Nephron progenitor cell (in vitro differentiated cells): ENCODE measurements around the gene PRKCZ.
A peak's percentile ranks its signal among the peaks of the same experiment; 100 is the strongest.

ENCODE experiments used
- DNase-seq: peaks from one replicate; pipeline ENCODE4 v3.0.0; 2021
- H3K27ac Mint-ChIP-seq: 2 replicates; pipeline ENCODE4 v1.8.0; 2021; ENCODE audit warnings: mild to moderate bottlenecking, moderate library complexity, mixed read lengths
- H3K27me3 Mint-ChIP-seq: 2 replicates; pipeline ENCODE4 v1.8.0; 2021; ENCODE audit warnings: mild to moderate bottlenecking, low read depth, mixed read lengths; ENCODE audit not compliant: poor library complexity
- H3K36me3 Mint-ChIP-seq: 2 replicates; pipeline ENCODE4 v1.8.0; 2021; ENCODE audit warnings: low read depth, mixed read lengths
- H3K4me1 Mint-ChIP-seq: 2 replicates; pipeline ENCODE4 v1.8.0; 2021; ENCODE audit warnings: mixed read lengths
- H3K4me3 Mint-ChIP-seq: 2 replicates; pipeline ENCODE4 v1.8.0; 2021; ENCODE audit warnings: mild to moderate bottlenecking, moderate library complexity, mixed read lengths
- H3K9me3 Mint-ChIP-seq: 2 replicates; pipeline ENCODE4 v1.8.0; 2021; ENCODE audit warnings: mild to moderate bottlenecking, moderate library complexity, mixed read lengths
- TF ChIP-seq, protein P1 (sequence below): fragments of 200-600 bp; sonication (generic); IDR thresholded peaks from 2 replicates; pipeline ENCODE4 v1.5.0; 2021; ENCODE audit warnings: antibody characterized with exemption

The PRKCZ gene

DNA sequence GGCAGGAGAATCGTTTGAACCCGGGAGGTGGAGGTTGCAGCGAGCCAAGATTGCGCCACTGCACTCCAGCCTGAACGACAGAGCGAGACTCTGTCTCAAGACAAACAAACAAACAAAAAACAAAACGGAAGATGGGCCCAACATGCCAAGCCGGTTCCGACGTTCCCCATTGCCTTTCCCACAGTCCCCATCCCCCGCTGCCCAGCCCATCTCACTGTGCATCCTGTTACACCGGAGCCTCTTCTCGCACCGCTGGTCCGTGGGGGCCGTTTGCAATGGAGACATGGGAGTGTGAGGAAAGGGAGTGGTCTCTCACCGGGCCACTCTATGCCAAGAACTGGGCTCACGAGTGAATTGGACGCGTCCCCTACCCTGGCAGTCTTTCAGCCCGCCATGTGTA, 45.4 kb upstream of the PRKCZ start:
- DNase-seq, result peak; percentile 46
- no peak overlapping the region for H3K27ac Mint-ChIP-seq
- H3K36me3 Mint-ChIP-seq, result no peaks in the 10 kb centered on the region
- H3K27me3 Mint-ChIP-seq, result peaks cover 21% of the 10 kb centered on the region
- TF ChIP-seq, protein P1, sequence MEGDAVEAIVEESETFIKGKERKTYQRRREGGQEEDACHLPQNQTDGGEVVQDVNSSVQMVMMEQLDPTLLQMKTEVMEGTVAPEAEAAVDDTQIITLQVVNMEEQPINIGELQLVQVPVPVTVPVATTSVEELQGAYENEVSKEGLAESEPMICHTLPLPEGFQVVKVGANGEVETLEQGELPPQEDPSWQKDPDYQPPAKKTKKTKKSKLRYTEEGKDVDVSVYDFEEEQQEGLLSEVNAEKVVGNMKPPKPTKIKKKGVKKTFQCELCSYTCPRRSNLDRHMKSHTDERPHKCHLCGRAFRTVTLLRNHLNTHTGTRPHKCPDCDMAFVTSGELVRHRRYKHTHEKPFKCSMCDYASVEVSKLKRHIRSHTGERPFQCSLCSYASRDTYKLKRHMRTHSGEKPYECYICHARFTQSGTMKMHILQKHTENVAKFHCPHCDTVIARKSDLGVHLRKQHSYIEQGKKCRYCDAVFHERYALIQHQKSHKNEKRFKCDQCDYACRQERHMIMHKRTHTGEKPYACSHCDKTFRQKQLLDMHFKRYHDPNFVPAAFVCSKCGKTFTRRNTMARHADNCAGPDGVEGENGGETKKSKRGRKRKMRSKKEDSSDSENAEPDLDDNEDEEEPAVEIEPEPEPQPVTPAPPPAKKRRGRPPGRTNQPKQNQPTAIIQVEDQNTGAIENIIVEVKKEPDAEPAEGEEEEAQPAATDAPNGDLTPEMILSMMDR, result no peak
- no peak overlapping the region for H3K4me3 Mint-ChIP-seq
- no peaks in the 10 kb centered on the region for H3K9me3 Mint-ChIP-seq
- H3K4me1 Mint-ChIP-seq, result peaks cover 36% of the 10 kb centered on the region

DNA sequence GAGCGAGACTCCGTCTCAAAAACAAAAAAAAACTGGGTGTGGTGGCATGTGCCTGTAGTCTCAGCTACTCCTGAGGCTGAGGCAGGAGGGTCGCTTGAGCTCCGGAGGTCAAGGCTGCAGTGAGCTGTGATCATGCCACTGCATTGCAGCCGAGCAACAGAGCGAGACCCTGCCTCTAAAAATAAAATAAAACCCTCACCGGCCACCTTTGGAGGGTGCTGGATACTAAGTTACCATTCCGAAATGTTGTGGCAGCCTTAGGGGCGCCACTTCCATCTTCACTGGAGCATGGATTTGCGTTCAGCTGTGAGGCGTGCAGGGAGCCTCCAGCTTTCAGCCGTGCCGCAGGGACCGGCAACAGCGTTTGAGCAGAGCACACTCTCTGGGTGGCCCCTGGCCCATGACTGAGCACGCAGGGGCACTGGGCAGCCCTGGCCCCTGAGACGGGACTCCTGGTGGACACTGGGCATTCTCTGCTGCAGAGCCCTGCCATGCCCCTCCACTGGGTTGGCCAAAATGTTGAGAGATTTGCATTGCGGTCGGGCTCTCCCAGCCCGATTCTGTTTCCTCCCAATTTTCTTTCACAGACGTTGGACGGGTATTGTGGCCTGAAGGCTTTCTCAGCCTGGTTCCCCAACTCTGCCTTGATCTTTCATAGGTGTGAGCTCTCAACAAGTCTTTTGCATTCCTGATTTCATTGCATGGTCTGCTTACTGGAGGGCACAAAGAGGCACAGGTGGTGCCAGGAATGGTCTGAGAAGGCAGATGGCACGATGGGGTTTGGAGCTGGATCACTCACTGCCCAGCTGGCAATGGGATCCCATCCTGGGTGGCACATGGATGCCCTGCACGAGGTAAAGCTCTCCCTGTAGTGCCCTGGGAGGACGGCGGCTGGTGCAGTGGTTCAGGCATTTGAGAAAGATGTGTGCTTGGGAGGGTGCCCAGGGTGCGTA, 40.8 kb upstream of the PRKCZ start:
- no peak for DNase-seq
- H3K27me3 Mint-ChIP-seq, result peaks cover 44% of the 10 kb centered on the region
- no peak overlapping the region for H3K4me3 Mint-ChIP-seq
- TF ChIP-seq, protein P1, result no peak
- H3K9me3 Mint-ChIP-seq, result no peaks in the 10 kb centered on the region
- H3K4me1 Mint-ChIP-seq, result peaks cover 24% of the 10 kb centered on the region
- H3K36me3 Mint-ChIP-seq, result no peaks in the 10 kb centered on the region
- no peak overlapping the region for H3K27ac Mint-ChIP-seq

DNA sequence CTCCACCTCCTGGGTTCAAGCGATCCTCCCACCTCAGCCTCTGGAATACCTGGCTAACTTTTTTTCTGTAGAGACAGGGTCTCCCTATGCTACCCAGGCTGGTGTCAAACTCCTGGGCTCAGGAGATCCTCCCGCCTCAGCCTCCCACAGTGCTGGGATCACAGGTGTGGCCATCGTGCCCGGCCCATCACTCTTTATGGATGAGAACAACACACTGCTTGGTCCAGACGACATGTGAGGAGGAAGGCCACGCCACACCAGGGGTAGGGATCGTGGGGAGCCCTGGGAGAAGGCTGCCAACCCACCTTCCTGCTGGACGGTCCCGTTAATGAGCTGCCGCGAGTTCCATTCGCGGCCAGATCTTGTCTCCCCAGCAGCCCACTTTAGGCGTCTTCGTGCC, 36.0 kb upstream of the PRKCZ start:
- TF ChIP-seq, protein P1, result no peak
- H3K9me3 Mint-ChIP-seq, result no peaks in the 10 kb centered on the region
- DNase-seq, result no peak

DNA sequence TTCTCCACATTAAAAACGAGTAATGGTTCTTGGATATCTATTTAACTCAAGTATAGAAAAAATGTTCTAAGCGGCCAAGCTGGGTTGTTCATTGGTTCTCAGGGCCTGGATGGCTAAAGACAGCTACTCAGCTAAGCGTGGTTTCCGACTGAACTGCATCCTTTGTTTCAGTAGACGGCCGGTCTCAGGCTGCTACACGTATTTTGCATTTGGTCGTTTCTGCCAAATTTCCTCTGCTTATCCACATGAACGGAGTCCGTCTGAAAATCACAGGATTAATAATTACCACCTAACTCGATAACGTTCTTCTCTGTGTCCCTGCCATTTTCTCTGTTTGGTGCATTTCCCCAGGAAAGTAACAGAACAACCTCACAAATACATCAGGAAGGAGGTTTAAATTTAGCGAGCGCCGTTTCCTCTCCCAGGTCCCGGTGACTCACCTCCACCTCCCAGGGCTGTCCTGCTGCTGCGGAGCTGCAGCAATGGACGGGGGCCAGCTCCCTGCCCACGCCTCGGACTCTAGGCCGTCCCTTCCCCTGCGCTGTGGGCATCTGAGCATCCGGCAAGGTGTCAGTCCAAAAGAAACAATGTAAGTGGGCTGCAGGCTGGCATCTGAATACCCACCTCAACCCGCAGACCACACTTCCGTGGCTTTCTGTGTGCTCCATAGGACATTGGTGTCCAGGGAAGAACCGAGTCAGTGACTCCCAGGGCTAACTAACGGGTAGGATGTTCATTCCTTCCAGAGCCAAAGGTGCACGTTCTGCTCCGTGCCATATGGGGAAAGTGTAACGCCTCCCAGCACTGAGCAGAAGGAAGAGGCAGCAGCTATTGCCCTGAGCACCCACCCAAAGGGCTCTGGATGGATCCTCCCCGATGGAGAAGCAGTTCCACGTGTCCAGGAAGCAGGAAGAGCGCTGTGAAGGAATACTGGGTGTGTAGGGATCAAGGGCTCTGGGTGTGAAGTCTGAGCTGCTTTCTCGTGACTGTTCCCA, 35.2 kb upstream of the PRKCZ start:
- H3K9me3 Mint-ChIP-seq, result no peaks in the 10 kb centered on the region
- H3K27ac Mint-ChIP-seq, result no peak overlapping the region
- DNase-seq, result no peak
- H3K36me3 Mint-ChIP-seq, result no peaks in the 10 kb centered on the region
- H3K4me3 Mint-ChIP-seq, result no peak overlapping the region
- peaks cover 10% of the 10 kb centered on the region for H3K4me1 Mint-ChIP-seq
- TF ChIP-seq, protein P1, result no peak
- peaks cover 72% of the 10 kb centered on the region for H3K27me3 Mint-ChIP-seq

More for the DNA sequence above, 36.0 kb upstream of the PRKCZ start:
- Mint-ChIP-seq H3K36me3 (no peaks in the 10 kb centered on the region), H3K27me3 (peaks cover 69% of the 10 kb centered on the region), H3K27ac (no peak overlapping the region), H3K4me3 (no peak overlapping the region), H3K4me1 (peaks cover 19% of the 10 kb centered on the region)

DNA sequence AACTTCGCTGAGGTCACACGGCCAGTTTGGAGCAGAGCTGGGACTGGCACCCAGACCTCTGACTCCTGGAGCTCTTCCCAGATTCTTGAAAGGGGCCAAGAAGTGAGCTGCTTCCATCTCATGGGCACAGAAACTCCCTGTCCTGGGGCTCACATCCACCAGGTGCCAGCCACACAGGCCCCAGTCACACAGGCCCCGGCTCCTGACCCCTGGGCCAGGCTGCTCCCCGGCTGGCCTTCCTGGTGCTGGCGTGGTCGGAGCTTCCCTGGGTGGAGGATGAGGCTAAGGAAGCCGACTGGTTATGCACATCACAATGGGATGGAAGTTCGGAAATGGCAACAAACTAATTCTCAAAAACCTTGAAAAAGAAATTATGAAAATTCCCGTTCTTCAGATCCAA, 34.1 kb upstream of the PRKCZ start:
- Mint-ChIP-seq H3K27me3 (peaks cover 80% of the 10 kb centered on the region), H3K4me1 (peaks cover 10% of the 10 kb centered on the region), H3K9me3 (no peaks in the 10 kb centered on the region), H3K36me3 (no peaks in the 10 kb centered on the region), H3K27ac (no peak overlapping the region), H3K4me3 (no peak overlapping the region)
- no peak for DNase-seq
- TF ChIP-seq, protein P1, result no peak
